AML-193 (cell line): Measurements from ENCODE around the gene FBXW8.

ENCODE experiments used
- DNase-seq, 2 experiments: peaks; one replicate each; lab custom pipeline; 2025; lab: John Stamatoyannopoulos, UW

The FBXW8 gene

GRCh38 chr12:116924558-116925453, 14.1 kb downstream of the FBXW8 start:
- DNase-seq, result peak; percentile 64 to 67

- no peak for DNase-seq
Observed at GRCh38 chr12:116926283-116927243, 15.8 kb downstream of the FBXW8 start.

- DNase-seq, result no peak
Observed at GRCh38 chr12:116927244-116927940, 16.6 kb downstream of the FBXW8 start.

GRCh38 chr12:116928504-116928903, 17.8 kb downstream of the FBXW8 start:
- no peak for DNase-seq

GRCh38 chr12:116929885-116930284, 19.1 kb downstream of the FBXW8 start:
- DNase-seq, result no peak

- peak in 1 of 2 experiments; percentile 20 for DNase-seq
Observed at GRCh38 chr12:116931665-116932064, 20.9 kb downstream of the FBXW8 start.

GRCh38 chr12:116933091-116933490, 22.3 kb downstream of the FBXW8 start:
- no peak for DNase-seq

- DNase-seq, result no peak
Observed at GRCh38 chr12:116933512-116934246, 22.9 kb downstream of the FBXW8 start.

GRCh38 chr12:116934908-116935705, 24.4 kb downstream of the FBXW8 start:
- no peak for DNase-seq

- no peak for DNase-seq
Observed at GRCh38 chr12:116937640-116938039, 26.9 kb downstream of the FBXW8 start.

GRCh38 chr12:116939734-116940133, 29.0 kb downstream of the FBXW8 start:
- DNase-seq, result no peak

GRCh38 chr12:116941188-116941587, 30.4 kb downstream of the FBXW8 start:
- no peak for DNase-seq

GRCh38 chr12:116943419-116944372, 32.9 kb downstream of the FBXW8 start:
- no peak for DNase-seq

- no peak for DNase-seq
Observed at GRCh38 chr12:116945886-116946550, 35.3 kb downstream of the FBXW8 start.

GRCh38 chr12:116948298-116948697, 37.5 kb downstream of the FBXW8 start:
- no peak for DNase-seq

- no peak for DNase-seq
Observed at GRCh38 chr12:116950628-116951325, 40.0 kb downstream of the FBXW8 start.

GRCh38 chr12:116954710-116955381, 44.1 kb downstream of the FBXW8 start:
- no peak for DNase-seq
